Activated T-helper 1 cell treated with anti-CD3 and anti-CD28 coated beads, Interleukin-2, amount 50 U/mL, for 16 hours (primary cell): ENCODE results near the gene ANGPTL2.

ENCODE experiments used
- DNase-seq, 2 donors: peaks; one replicate each; pipeline ENCODE4 v3.0.0-alpha.2; 2020; ENCODE audit warnings: low read depth in 1 of 2, low spot score in 1 of 2

The ANGPTL2 gene

GRCh38 chr9:127079446-127080140, 42.8 kb downstream of the ANGPTL2 start:
- no peak for DNase-seq

GRCh38 chr9:127078988-127079387, 43.4 kb downstream of the ANGPTL2 start:
- DNase-seq: no peak

DNA sequence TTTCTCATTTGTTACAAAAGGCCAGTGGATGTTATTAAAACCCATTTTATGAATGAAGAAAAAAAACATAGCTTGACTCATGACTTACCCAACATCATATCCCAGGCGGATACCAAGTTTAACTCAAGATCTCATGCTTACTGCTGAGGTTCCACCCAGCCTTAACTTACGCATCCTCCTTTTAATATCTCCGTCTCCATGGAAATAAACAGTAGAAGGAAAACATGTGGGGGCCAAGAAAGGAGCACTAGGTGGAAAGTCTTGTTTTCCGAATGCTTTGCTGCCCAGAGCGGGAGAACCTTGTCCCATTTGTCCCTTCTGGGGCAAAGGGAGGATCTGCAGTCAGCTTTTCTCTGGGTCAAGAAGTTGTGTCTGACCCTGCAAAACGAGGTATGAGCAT, 44.1 kb downstream of the ANGPTL2 start:
- DNase-seq: no peak

GRCh38 chr9:127077644-127077946, 44.8 kb downstream of the ANGPTL2 start:
- no peak for DNase-seq

DNA sequence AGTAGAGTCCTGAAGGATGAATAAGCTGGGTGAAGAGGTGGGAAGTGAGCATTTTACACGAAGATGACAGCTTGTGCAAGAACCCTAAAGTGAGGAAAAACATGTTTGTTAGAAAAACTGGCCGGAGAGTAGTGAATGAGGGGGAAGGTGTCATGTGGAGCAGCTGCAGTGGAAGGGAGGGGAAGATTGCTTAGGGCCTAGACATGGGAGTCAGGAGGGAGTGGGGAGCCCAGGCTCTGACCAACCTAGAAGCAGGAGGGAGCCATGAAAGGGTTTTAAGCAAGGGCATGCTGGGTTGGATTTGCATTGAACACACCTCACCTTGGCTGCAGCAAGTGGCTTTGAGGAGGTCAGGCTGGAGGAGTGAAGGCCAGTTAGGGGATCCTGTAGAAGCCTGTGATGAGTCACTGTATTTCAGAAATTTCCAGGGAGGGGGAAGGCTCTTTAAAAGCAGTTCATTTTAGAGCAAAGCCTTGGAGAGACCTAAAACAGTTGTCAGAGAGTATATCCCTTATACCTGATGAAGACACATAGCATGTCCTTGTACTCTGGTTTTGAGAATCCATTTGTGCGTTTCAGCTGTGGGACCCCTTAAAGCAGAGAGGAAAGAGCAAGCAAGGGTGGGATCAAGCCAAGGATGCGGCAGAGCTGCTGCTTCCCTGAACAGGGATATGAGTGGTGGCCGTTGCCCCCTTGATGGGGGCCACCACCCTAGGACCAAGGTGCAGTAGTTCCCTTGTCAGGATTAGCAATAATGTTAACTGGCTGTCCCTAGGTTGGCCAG, 45.4 kb downstream of the ANGPTL2 start:
- no peak for DNase-seq

GRCh38 chr9:127075624-127076372, 46.6 kb downstream of the ANGPTL2 start:
- DNase-seq: no peak

- no peak for DNase-seq
These were observed 47.6 kb downstream of the ANGPTL2 start for GRCh38 chr9:127074561-127075548.

GRCh38 chr9:127067603-127068220, 54.7 kb downstream of the ANGPTL2 start:
- no peak for DNase-seq

DNA sequence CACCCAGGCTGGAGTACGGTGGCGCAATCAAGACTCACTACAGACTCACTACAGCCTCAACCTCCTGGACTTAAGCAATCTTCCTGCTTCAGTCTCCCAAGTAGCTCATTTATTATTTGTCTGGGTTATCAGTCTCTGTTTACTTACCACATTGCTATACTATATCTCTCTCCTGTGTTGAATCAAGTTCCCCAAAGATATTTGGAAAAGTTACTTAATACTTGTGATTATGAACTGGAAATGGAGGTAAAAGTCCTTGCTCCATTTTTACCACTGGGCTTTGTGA, 55.6 kb downstream of the ANGPTL2 start:
- no peak for DNase-seq

DNA sequence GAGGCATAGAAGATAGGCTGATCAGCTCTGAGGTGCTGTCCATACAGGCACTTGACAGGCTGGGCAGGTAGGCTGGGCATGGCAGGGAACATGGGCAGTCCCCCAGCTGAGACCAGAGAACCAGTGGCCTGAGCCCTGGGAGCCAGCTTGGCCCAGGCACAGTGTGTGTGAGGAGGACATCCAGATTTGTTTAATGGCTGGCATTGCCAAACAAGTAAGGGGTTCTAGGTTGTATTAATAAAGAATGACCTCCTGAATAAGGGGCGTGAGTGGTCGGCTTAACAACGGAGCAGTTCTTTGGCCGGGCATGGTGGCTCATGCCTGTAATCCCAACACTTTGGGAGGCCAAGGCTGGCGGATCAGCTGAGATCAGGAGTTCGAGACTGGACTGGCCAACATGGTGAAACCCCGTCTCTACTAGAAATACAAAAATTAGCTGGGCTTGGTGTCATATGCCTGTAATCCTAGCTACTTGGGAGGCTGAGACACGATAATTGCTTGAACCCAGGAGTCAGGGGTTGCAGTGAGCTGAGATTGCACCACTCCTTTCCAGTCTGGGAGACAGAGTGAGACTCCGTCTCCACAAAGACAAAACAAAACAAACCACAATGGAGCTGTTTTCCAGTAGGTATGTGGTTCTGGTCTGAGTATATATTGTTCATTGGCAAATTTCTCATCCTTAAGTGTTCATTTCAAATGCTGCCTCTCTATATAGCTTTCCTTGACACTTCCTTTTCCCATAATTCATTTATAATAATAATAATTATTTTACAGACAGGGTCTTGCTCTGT, 56.2 kb downstream of the ANGPTL2 start:
- no peak for DNase-seq

- DNase-seq: no peak
These were observed 56.8 kb downstream of the ANGPTL2 start for GRCh38 chr9:127065592-127065991.

DNA sequence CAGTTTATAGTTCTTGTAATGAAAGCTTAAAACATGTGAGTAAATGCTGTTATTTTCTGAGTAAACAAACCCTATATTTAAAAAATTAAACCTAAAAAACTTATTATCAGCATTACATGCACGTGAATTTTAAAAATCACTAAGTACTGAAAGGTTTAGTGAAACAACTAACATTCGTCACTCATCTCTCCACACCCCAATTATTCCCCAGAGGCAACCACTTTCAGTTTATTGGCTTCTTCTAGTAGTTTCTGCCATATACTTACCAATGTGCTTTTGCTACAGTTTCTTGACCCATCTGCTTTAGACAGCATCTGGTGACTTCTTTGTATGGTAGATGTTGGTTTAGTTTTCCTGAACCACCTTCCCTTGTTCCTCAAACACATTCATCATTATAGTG, 58.1 kb downstream of the ANGPTL2 start:
- DNase-seq: no peak

GRCh38 chr9:127061411-127061810, 61.0 kb downstream of the ANGPTL2 start:
- DNase-seq: no peak

DNA sequence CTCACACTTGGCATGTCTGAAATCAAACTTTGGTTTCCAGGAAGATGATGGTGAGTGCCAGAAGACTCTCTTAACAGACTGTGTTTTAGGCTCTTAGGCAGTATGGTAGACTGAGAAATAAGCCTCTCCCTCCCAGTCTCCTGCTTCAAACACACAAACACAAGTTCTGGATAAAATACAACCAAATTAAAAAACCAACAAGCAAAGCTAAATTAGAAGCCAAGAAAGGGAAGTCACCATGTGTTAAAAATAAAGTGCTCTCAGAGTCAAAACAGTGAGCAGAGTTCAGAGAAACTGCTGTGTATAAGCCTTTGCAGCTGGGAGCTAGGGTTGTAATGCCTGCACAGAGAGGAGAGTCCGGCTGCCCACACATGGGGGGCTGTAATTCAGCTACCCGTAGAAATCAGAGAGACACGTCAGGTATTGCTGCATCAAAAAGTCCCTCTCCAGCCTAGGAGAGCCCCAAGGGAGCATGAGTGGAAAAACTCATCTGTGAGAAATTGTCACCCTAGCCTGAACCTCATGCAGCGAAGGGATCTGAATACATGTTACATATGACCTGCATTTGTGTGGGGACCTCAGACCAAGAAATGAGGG, 62.6 kb downstream of the ANGPTL2 start:
- DNase-seq: no peak

DNA sequence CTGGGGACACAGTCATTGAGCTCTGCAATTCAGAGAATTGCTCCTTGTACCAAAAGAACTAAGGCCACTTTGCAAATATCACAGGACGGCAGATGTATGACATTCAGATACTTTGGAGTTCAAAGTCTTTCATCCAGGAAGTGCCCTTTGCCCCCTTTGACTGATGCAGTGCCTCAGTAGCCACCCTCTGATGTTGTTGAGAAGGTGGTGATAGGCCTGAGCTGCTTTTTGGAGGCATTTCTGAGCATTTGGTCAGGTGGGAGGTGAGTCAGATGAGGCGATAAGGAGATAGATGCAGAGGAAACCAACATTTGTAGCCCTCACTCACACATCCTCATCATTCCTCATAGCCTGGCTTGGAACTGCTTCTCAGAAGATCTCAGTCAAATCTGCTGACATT, 63.4 kb downstream of the ANGPTL2 start:
- DNase-seq: no peak

DNA sequence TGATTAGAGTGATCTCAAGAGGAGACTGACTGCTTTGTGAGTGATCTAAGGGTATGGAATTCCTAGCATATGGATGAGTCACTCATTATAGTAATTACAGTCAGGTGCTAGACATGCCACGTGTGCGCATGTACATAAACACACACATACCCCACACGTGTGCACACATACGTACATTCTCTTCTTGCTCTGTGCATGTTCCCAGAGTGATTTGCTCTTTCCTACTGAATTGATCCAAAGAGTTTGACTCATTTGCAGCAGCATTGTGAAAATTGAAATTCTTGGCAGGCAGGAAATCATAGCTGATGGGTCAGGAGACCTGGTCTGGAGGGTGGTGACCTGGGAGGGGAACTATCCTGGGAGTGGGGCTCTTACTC, 63.8 kb downstream of the ANGPTL2 start:
- DNase-seq: no peak

DNA sequence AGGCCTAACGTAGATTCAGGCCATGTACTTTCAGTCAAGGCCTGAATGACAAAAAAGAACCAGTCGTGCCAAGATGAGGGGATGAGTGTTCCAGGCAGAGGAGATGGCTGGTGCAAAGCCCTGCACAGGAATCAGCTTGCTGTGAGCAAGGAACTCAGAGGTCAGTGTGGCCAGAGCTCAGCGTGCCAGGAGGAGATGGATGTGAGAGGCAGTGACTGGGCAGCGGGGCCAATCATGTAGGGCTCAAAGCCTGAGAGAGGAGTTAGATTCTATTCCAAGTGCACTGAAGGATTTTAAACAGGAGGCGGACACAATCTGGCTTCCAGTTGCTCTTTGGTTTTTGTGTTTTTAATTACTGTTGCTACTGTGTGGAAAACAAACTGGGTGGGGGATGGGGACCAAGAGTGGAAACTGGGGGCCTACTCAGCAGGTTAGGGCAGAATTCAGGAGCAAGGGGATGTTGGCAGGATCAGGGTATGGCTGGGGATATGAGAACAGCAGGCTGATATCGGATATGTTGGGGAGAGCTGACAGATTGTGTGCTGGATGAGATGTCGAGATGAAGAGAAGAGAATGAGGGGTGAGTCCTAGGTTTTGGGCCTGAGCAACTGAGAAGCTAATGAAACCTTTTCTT, 64.3 kb downstream of the ANGPTL2 start:
- DNase-seq: no peak

DNA sequence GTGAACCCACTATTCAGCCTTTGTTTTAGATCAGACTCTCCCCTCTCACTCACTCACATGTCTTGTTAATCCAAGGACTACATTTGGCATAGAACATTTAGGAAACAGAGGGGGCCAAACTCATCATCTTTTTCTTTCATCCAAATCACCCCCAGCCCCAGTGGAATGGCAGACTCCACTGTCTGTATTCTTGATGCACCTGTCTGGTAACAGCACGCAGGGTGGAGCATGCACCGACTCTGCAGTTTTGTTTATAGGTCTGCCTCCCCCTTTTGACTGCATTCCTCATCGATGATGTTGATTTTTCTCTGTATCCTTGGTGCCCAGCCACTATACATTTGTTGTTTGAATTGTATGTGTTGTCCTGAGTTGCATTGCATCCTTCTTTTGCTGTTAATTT, 66.0 kb downstream of the ANGPTL2 start:
- no peak for DNase-seq

DNA sequence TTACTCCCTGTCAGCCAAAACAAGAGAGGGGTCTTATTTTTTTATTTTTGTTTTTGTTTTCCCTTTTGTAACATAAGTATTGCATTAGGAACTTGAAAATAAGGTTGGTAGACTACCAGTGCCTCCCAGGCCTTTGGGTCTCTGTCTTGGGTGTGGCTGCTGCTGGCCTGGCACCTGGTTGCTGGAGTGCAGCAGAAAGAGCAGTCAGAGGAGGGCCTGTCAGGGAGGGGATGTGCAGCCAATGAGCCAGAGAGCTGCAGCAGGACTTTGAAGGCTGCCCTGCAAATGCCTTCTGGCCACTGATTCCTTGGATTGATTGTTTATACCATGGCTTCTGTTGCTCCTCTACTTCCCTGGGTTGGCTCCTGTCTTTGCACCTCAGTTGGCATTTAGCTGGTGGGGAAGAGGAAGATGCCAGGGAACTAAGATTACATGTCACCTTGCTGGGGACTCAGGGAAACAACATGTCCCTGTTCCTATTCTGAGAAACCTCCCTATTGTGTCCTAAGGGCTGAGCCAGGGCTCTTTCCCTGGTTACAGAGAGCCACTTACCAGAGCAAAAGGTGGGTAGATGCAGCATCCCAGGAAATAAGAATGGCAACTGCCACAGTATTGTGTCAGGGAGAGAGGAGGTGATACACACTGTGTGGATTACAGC, 66.6 kb downstream of the ANGPTL2 start:
- DNase-seq: no peak
